GM10266 (cell line): ENCODE data around the gene CBFA2T2.

ENCODE experiments used
- DNase-seq: peaks from one replicate; pipeline ENCODE4 v3.0.0; 2012; ENCODE audit errors: extremely low spot score
- CTCF ChIP-seq: IDR thresholded peaks from 2 replicates; pipeline ENCODE4 v1.5.1; 2012; ENCODE audit warnings: mild to moderate bottlenecking, low read depth; ENCODE audit not compliant: control insufficient read depth, insufficient read depth; ENCODE audit errors: missing control alignments

Gene CBFA2T2

GRCh38 chr20:33672426-33673113 lies 182.7 kb downstream of the CBFA2T2 start:
- no peak for TF ChIP-seq CTCF
- DNase-seq: no peak

- DNase-seq: no peak
- TF ChIP-seq CTCF: no peak
Observed at GRCh38 chr20:33673114-33673409, 183.2 kb downstream of the CBFA2T2 start.

GRCh38 chr20:33673410-33674293 lies 183.8 kb downstream of the CBFA2T2 start:
- peak; percentile 78 for DNase-seq
- TF ChIP-seq CTCF: no peak

- TF ChIP-seq CTCF: no peak
- peak; percentile 92 for DNase-seq
Observed at GRCh38 chr20:33674294-33675135, 184.6 kb downstream of the CBFA2T2 start, which contains the start of gene NECAB3. Gene NECAB3 (minus strand): TSS chr20:33674428. CDS start chr20:33674352, 76 bp downstream.

- no peak for DNase-seq
- no peak for TF ChIP-seq CTCF
Observed at GRCh38 chr20:33675136-33675959, 185.5 kb downstream of the CBFA2T2 start.

GRCh38 chr20:33676121-33676520 lies 186.2 kb downstream of the CBFA2T2 start:
- no peak for TF ChIP-seq CTCF
- DNase-seq: no peak
